HG03196 (cell line): ENCODE measurements around the gene SPDYE4.

Source experiments
- ATAC-seq: cut with Tn5 transposase; IDR thresholded peaks from one replicate; pipeline ENCODE4 v1.9.1; 2021; ENCODE audit not compliant: unreplicated experiment

SPDYE4 gene

GRCh38 chr17:8741771-8742170, 16.6 kb downstream of the SPDYE4 start:
- ATAC-seq, result no peak

DNA sequence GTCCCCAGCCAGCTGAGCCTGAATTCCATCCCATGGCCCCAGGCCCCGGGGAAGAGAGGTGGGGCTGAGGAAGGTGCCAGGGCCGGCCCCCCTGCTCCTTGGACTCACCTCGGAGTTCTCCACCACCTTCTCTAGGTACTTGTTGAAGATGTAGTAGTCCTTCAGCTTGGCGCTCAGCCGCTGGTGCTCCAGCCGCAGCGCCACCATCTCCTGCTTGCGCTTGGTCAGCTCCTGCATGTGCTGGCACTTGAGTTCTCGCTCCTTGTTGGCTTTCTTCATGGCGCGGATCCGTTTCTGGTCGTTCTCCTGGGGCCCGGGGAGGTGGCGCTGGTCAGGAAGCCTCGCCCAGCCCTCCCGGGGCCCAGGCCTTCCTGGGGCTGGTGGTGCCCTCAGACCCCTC, 17.0 kb downstream of the SPDYE4 start:
- no peak for ATAC-seq

GRCh38 chr17:8740486-8740885, 17.9 kb downstream of the SPDYE4 start:
- ATAC-seq, result no peak

GRCh38 chr17:8739097-8739496, 19.2 kb downstream of the SPDYE4 start:
- ATAC-seq, result no peak

DNA sequence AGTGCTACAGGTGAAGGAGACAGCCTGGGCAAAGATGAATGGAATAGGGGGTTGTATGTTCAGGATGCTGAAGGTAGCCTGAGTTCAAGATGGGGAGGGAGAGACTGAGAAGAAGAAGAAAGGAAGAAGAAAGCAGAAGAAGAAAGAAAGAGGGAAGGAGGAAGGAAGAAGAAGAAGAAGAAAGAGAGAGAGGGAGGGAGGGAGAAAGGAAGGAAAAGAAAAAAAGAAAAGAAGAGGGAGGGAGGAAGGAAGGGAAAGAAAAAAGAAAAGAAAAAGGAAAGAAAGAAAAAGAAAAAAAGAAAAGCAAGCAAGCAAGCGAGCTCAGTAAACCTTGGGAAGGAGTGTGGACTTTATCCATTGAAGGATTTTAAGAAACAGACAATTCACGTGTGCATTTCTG, 21.6 kb downstream of the SPDYE4 start:
- no peak for ATAC-seq

DNA sequence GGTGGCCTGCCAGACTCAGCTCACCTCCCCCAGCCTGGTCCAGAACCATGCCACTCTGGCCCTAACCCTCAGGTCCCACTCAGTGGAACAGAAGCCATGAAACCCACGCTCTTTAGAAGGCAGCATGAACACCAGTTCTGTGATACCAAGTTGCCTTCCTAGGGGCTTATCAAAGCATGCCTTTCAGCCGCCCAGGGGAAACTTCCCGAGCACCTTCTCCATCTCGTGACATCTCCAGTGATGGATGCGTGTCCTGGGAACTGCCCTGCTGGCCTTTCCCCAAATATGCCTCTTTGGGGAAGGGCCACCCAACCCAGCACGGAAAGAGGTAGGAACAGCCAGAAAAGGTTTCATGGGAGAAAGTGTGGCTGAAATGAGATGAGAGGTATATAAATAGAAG, 22.0 kb downstream of the SPDYE4 start:
- ATAC-seq, result no peak

DNA sequence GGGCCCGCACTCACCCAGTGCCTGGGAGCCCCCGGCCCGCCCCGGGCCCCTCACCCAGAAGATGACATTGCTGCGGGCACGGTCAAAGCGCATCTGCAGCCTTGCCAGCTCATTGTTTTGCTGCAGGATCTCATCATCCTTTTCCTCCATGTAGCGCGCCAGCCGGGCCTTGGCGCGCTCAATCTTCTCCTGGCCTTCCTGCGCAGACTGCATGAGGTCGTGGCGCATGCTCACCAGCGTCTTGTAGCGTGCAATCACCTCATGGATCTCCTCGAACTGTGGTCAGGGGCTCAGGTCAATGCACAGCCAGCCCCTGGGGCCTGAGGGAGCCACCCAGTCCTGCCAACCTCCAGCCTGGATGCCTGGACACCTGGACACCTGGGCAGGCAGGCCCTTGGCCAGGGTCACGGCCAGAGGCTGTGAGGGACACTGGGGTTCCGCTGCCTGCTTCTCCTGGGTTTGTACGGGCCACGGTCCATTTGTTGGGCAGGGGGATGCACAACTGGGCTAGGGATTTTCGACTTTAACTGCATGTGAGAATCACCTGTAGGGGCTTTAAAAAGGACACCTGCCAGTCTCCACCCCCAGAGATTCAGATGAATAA, 22.9 kb downstream of the SPDYE4 start:
- ATAC-seq, result no peak

- ATAC-seq, result no peak
These were observed 23.5 kb downstream of the SPDYE4 start for GRCh38 chr17:8734876-8735275.

GRCh38 chr17:8732406-8733085, 25.8 kb downstream of the SPDYE4 start:
- no peak for ATAC-seq

DNA sequence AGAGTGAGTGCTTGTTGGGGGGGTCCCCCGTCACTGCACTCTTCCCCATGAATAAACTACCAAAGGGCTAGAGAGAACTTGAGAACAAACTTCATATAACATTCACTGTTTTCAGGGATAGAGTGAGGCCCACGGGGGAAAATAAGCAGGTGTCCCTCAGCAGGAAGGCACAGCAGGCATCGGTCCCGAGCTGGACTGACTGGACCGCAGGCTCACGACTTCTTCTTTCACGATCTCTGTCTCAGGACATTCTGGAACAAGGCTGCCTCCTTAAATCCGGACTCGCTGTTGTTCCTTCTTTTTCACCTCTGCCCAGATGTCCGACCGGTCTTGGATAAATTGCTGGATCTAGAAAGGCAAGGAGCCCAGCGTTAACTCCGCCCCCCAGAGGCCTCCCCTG, 28.5 kb downstream of the SPDYE4 start:
- no peak for ATAC-seq

DNA sequence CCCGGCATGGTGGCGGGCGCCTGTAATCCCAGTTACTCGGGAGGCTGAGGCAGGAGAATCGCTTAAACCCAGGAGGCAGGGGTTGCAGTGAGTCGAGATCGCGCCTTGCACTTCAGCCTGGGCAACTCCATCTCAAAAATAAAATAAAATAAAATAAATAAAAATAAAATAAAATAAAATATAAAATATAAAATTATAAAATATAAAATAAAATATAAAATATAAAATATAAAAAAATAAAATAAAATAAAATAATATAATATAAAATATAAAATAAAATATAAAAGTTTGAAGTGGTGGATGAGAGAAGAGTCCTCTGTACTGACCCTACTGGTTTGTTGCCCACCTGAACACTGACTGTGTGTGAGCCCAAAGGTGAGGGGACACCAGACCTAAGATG, 28.9 kb downstream of the SPDYE4 start:
- ATAC-seq, result no peak

DNA sequence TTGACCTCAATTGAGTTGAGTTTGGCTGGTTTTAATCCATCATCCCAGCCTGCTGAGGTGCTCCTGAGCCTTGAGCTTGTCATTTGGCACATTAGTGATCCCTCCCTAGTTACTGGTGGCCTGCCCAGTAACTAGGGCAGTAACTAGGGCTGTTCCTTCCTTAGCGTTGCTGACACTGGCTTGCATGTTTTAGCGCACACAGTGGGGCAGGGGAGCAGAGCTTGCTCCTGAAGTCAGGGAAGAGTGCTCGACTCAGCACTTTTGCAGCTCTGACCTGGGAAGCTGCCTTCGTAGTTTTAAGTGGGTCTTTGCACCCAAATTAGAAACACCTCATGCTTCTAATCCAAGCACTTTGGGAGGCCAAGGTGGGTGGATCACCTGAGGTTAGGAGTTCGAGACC, 29.4 kb downstream of the SPDYE4 start:
- no peak for ATAC-seq

- no peak for ATAC-seq
These were observed 30.0 kb downstream of the SPDYE4 start for GRCh38 chr17:8728251-8728938.

- ATAC-seq, result no peak
These were observed 31.3 kb downstream of the SPDYE4 start for GRCh38 chr17:8726941-8727555.

- no peak for ATAC-seq
These were observed 32.2 kb downstream of the SPDYE4 start for GRCh38 chr17:8725881-8726876.

- no peak for ATAC-seq
These were observed 33.9 kb downstream of the SPDYE4 start for GRCh38 chr17:8724451-8724850.

GRCh38 chr17:8720596-8720995, 37.8 kb downstream of the SPDYE4 start:
- ATAC-seq, result no peak

DNA sequence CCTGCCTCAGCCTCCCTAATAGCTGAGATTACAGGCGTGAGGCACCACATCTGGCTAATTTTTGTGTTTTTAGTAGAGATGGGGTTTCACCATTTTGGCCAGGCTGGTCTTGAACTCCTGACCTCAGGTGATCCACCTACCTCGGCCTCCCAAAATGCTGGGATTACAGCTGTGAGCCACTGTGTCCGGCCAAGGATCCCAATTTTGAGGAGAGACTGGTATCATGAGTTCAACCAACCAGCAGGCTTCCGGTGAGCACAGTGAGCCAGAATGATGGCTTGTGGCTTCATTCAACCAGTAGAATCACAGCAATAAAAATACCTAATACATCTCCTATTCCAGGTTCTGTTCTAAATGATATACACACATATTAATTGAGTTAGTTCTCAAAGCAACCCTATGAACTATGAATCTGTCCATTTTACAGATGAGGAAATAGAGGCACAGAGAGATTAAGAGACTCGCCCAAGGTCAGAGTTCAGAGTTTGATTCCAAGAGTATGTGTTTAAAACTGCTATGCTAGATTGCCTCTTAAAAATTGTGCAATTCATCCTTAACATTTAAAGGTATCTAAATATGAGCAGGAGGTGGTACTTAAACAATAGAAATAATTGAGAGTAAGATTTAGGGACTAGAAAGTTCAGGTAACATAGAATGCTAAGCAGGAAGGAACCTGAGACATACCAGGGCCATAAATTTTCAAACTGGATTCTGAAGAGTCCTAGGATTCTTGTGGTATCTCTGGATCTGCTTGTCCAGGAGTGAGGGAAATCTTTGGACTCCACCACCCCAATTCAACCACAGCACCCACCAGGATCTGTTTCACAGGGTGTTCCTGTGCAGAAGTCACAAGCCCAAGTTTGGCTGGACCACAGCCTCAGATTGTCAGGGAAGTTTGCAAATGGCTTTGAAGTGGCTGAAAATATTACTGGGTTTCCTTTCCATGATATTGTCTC, 38.8 kb downstream of the SPDYE4 start:
- ATAC-seq, result no peak

GRCh38 chr17:8718001-8718563, 40.3 kb downstream of the SPDYE4 start:
- ATAC-seq, result no peak
